Right kidney (tissue), 1 donor: ENCODE measurements around the gene TMOD1.

Experiments
- DNase-seq: peaks from one replicate; pipeline ENCODE4 v3.0.0-alpha.2; 2016

TMOD1 gene

GRCh38 chr9:97548819-97549540 is 47.5 kb downstream of the TMOD1 start:
- no peak for DNase-seq

- no peak for DNase-seq
Measured at GRCh38 chr9:97550386-97550785, 48.9 kb downstream of the TMOD1 start.

GRCh38 chr9:97551308-97551707 is 49.8 kb downstream of the TMOD1 start:
- DNase-seq = no peak

- DNase-seq = no peak
Measured at GRCh38 chr9:97553141-97553540, 51.7 kb downstream of the TMOD1 start.

GRCh38 chr9:97553841-97554240 is 52.4 kb downstream of the TMOD1 start:
- no peak for DNase-seq

- DNase-seq = no peak
Measured at GRCh38 chr9:97554566-97555075, 53.2 kb downstream of the TMOD1 start.

GRCh38 chr9:97555164-97555563 is 53.7 kb downstream of the TMOD1 start:
- no peak for DNase-seq

- DNase-seq = no peak
Measured at GRCh38 chr9:97556036-97556720, 54.7 kb downstream of the TMOD1 start.

- no peak for DNase-seq
Measured at GRCh38 chr9:97556721-97557605, 55.5 kb downstream of the TMOD1 start.

GRCh38 chr9:97557606-97558095 is 56.2 kb downstream of the TMOD1 start:
- no peak for DNase-seq

GRCh38 chr9:97558701-97559101 is 57.2 kb downstream of the TMOD1 start:
- DNase-seq = no peak

GRCh38 chr9:97559111-97559514 is 57.6 kb downstream of the TMOD1 start:
- no peak for DNase-seq

- no peak for DNase-seq
Measured at GRCh38 chr9:97560154-97560553, 58.7 kb downstream of the TMOD1 start.

- DNase-seq = no peak
Measured at GRCh38 chr9:97560851-97561250, 59.4 kb downstream of the TMOD1 start.

GRCh38 chr9:97561501-97561900 is 60.0 kb downstream of the TMOD1 start:
- DNase-seq = no peak

GRCh38 chr9:97562542-97562941 is 61.1 kb downstream of the TMOD1 start:
- no peak for DNase-seq

GRCh38 chr9:97563458-97564135 is 62.1 kb downstream of the TMOD1 start:
- no peak for DNase-seq

GRCh38 chr9:97564291-97565175 is 63.1 kb downstream of the TMOD1 start:
- DNase-seq = no peak

GRCh38 chr9:97565262-97565661 is 63.8 kb downstream of the TMOD1 start:
- DNase-seq = no peak

- DNase-seq = no peak
Measured at GRCh38 chr9:97567182-97567893, 65.9 kb downstream of the TMOD1 start.

GRCh38 chr9:97567894-97568202 is 66.4 kb downstream of the TMOD1 start:
- DNase-seq = no peak
